ENCODE measurements around the gene WWC1.

WWC1 gene

GRCh38 chr5:168362097-168362885 lies 70.8 kb downstream of the WWC1 start:
- no peak for DNase-seq (ENCODE audit: low read depth, low spot score)

GRCh38 chr5:168364151-168364661 lies 72.8 kb downstream of the WWC1 start:
- no peak for DNase-seq (ENCODE audit: low read depth, low spot score)

GRCh38 chr5:168364750-168365550 lies 73.5 kb downstream of the WWC1 start:
- no peak for DNase-seq (ENCODE audit: low read depth, low spot score)

- no peak for DNase-seq (ENCODE audit: low read depth, low spot score)
Observed at GRCh38 chr5:168365581-168366081, 74.2 kb downstream of the WWC1 start.

- no peak for DNase-seq (ENCODE audit: low read depth, low spot score)
Observed at GRCh38 chr5:168366116-168366515, 74.7 kb downstream of the WWC1 start.

- no peak for DNase-seq (ENCODE audit: low read depth, low spot score)
Observed at GRCh38 chr5:168368854-168369253, 77.4 kb downstream of the WWC1 start.

GRCh38 chr5:168370831-168371230 lies 79.4 kb downstream of the WWC1 start:
- DNase-seq (ENCODE audit: low read depth, low spot score), result no peak

GRCh38 chr5:168372356-168372946 lies 81.0 kb downstream of the WWC1 start:
- no peak for DNase-seq (ENCODE audit: low read depth, low spot score)

GRCh38 chr5:168374532-168374931 lies 83.1 kb downstream of the WWC1 start:
- no peak for DNase-seq (ENCODE audit: low read depth, low spot score)

- DNase-seq (ENCODE audit: low read depth, low spot score), result no peak
Observed at GRCh38 chr5:168375214-168375613, 83.8 kb downstream of the WWC1 start.

- no peak for DNase-seq (ENCODE audit: low read depth, low spot score)
Observed at GRCh38 chr5:168377525-168377924, 86.1 kb downstream of the WWC1 start.

- DNase-seq (ENCODE audit: low read depth, low spot score), result no peak
Observed at GRCh38 chr5:168378741-168379140, 87.3 kb downstream of the WWC1 start.

GRCh38 chr5:168382421-168382820 lies 91.0 kb downstream of the WWC1 start:
- no peak for DNase-seq (ENCODE audit: low read depth, low spot score)

GRCh38 chr5:168390491-168390890 lies 99.0 kb downstream of the WWC1 start:
- no peak for DNase-seq (ENCODE audit: low read depth, low spot score)

GRCh38 chr5:168393773-168394172 lies 102.3 kb downstream of the WWC1 start:
- no peak for DNase-seq (ENCODE audit: low read depth, low spot score)

GRCh38 chr5:168400429-168401220 lies 109.2 kb downstream of the WWC1 start:
- no peak for DNase-seq (ENCODE audit: low read depth, low spot score)

GRCh38 chr5:168401226-168401625 lies 109.8 kb downstream of the WWC1 start:
- DNase-seq (ENCODE audit: low read depth, low spot score), result no peak

- no peak for DNase-seq (ENCODE audit: low read depth, low spot score)
Observed at GRCh38 chr5:168401880-168402279, 110.4 kb downstream of the WWC1 start.

- no peak for DNase-seq (ENCODE audit: low read depth, low spot score)
Observed at GRCh38 chr5:168404365-168404764, 112.9 kb downstream of the WWC1 start.

- DNase-seq (ENCODE audit: low read depth, low spot score), result no peak
Observed at GRCh38 chr5:168407211-168407610, 115.8 kb downstream of the WWC1 start.

- DNase-seq (ENCODE audit: low read depth, low spot score), result no peak
Observed at GRCh38 chr5:168408561-168409305, 117.3 kb downstream of the WWC1 start.
